Gastroesophageal sphincter (tissue), 4 donors: Measurements from ENCODE around the gene FER. TPM values are rescaled to one million over a fixed set of nuclear protein-coding genes. Genes with fewer than 3 reads are reported as not detected.

Source experiments
- ATAC-seq: fragments of 150-250 bp; one replicate; pipeline ENCODE4 v1.9.1; 2016; ENCODE audit warnings: mild to moderate bottlenecking, moderate library complexity
- H3K27ac ChIP-seq, 4 donors: fragments of 200-600 bp; sonication (generic) in 3 of 4; 1 replicate in 3 of 4; 2 replicates in 1 of 4; pipeline ENCODE4 v1.5.1; 2016 to 2019
- H3K27me3 ChIP-seq: fragments of 200-600 bp; sonication (generic); one replicate; pipeline ENCODE4 v1.5.1; 2019
- H3K36me3 ChIP-seq, 2 donors: fragments of 200-600 bp; sonication (generic); one replicate each; pipeline ENCODE4 v1.5.1; 2019; ENCODE audit warnings: control low read depth in 1 of 2
- H3K4me1 ChIP-seq, 3 donors: fragments of 200-600 bp; sonication (generic); 1 replicate in 2 of 3; 2 replicates in 1 of 3; pipeline ENCODE4 v1.5.1; 2016 to 2019; ENCODE audit warnings: control low read depth in 2 of 3
- H3K4me3 ChIP-seq, 2 donors: fragments of 200-600 bp; sonication (generic); one replicate each; pipeline ENCODE4 v1.5.1; 2019; ENCODE audit warnings: mild to moderate bottlenecking in 1 of 2, moderate library complexity in 1 of 2
- H3K9me3 ChIP-seq, 3 donors: fragments of 200-600 bp; sonication (generic); one replicate each; pipeline ENCODE4 v1.5.1; 2017 to 2019; ENCODE audit warnings: control low read depth in 2 of 3
- CTCF ChIP-seq, 4 experiments: fragments of 200-600 bp in 2 of 4; fragments of 450-650 bp in 2 of 4; sonication (generic) in 1 of 4; IDR thresholded peaks; one replicate each; pipeline ENCODE4 v1.5.1; 2017 to 2019; ENCODE audit warnings: antibody characterized with exemption in 4 of 4, mild to moderate bottlenecking in 2 of 4, moderate library complexity in 2 of 4
- EP300 ChIP-seq: sonication (generic); formaldehyde crosslinking; IDR thresholded peaks from one replicate; pipeline ENCODE4 v1.6.1; 2017; ENCODE audit warnings: antibody characterized with exemption, mild to moderate bottlenecking
- POLR2A ChIP-seq, 2 donors: fragments of 450-650 bp; IDR thresholded peaks; one replicate each; pipeline ENCODE4 v1.6.1; 2017; ENCODE audit warnings: antibody characterized with exemption in 2 of 2, mild to moderate bottlenecking in 2 of 2, moderate library complexity in 1 of 2
- POLR2AphosphoS5 ChIP-seq: sonication (generic); formaldehyde crosslinking; IDR thresholded peaks from one replicate; pipeline ENCODE4 v1.6.1; 2017; ENCODE audit warnings: antibody characterized with exemption
- WGBS, 2 donors: methylation state at CpG; one replicate each; pipeline ENCODE4 v1.1.5; 2018; ENCODE audit warnings: low coverage in 1 of 2; 5-methylcytosine and 5-hydroxymethylcytosine counted together
- total RNA-seq, 4 donors: library from RNA; depleted of rRNA; stranded (reverse); fragments of >200 nt; gene quantifications; one replicate each; pipeline ENCODE4 v1.1.0, GENCODE V29; 2016

Gene FER
- total RNA-seq, 4 donors from 2014 or later = 23.2 to 45.3 (median 32.5) TPM

- no peaks in the 10 kb centered on the region for H3K27me3 ChIP-seq
- ATAC-seq = no peak
- H3K27ac ChIP-seq = no peak overlapping the region
- no peak overlapping the region for H3K4me3 ChIP-seq
- TF ChIP-seq CTCF (IDR thresholded peaks at IDR 0.05) = no peak
- no peak for TF ChIP-seq POLR2A (IDR thresholded peaks at IDR 0.05)
- no peak for TF ChIP-seq POLR2AphosphoS5
- TF ChIP-seq EP300 = no peak
- no peaks in the 10 kb centered on the region for H3K9me3 ChIP-seq
- H3K4me1 ChIP-seq = no peaks in the 10 kb centered on the region
- no peaks in the 10 kb centered on the region for H3K36me3 ChIP-seq
- WGBS, 2 donors = 60% methylated on average over 1 of the region's 2 CpGs; no CpG with 5 or more reads in 1 of the 2 donors
Observed at GRCh38 chr5:109030360-109031143, 282.9 kb downstream of the FER start.

- no peaks in the 10 kb centered on the region for H3K27me3 ChIP-seq
- 67 to 79% methylated on average over 1 of the region's 1 CpG for WGBS, 2 donors
- ATAC-seq = no peak
- no peak overlapping the region for H3K4me3 ChIP-seq
- H3K9me3 ChIP-seq = no peaks in the 10 kb centered on the region
- H3K27ac ChIP-seq = no peak overlapping the region
- no peaks in the 10 kb centered on the region for H3K4me1 ChIP-seq
- no peaks in the 10 kb centered on the region for H3K36me3 ChIP-seq
- TF ChIP-seq CTCF (IDR thresholded peaks at IDR 0.05) (no peak), POLR2AphosphoS5 (no peak), POLR2A (IDR thresholded peaks at IDR 0.05) (no peak)
Observed at GRCh38 chr5:109034306-109034705, 286.6 kb downstream of the FER start.

GRCh38 chr5:109035436-109035835 is 287.7 kb downstream of the FER start:
- ATAC-seq = no peak
- WGBS, 2 donors = 61 to 75% methylated on average over 4 of the region's 4 CpGs
- no peak overlapping the region for H3K4me3 ChIP-seq
- H3K4me1 ChIP-seq = no peaks in the 10 kb centered on the region
- no peak overlapping the region for H3K27ac ChIP-seq
- no peaks in the 10 kb centered on the region for H3K27me3 ChIP-seq
- no peaks in the 10 kb centered on the region for H3K36me3 ChIP-seq
- TF ChIP-seq CTCF (IDR thresholded peaks at IDR 0.05) = no peak
- TF ChIP-seq POLR2AphosphoS5 = no peak
- TF ChIP-seq EP300 = no peak
- no peak for TF ChIP-seq POLR2A (IDR thresholded peaks at IDR 0.05)
- H3K9me3 ChIP-seq = no peaks in the 10 kb centered on the region

- no peak overlapping the region for H3K27ac ChIP-seq
- TF ChIP-seq POLR2A (IDR thresholded peaks at IDR 0.05) (no peak), CTCF (IDR thresholded peaks at IDR 0.05) (no peak), POLR2AphosphoS5 (no peak), EP300 (no peak)
- H3K36me3 ChIP-seq = no peaks in the 10 kb centered on the region
- ATAC-seq = no peak
- H3K4me1 ChIP-seq = no peaks in the 10 kb centered on the region
- no peak overlapping the region for H3K4me3 ChIP-seq
- no peaks in the 10 kb centered on the region for H3K9me3 ChIP-seq
- 80 to 96% methylated on average over 2 of the region's 2 CpGs for WGBS, 2 donors
- H3K27me3 ChIP-seq = no peaks in the 10 kb centered on the region
Observed at GRCh38 chr5:109038209-109038840, 290.6 kb downstream of the FER start.

GRCh38 chr5:109041317-109041716 is 293.6 kb downstream of the FER start:
- Histone ChIP-seq H3K4me3 (no peak overlapping the region), H3K9me3 (no peaks in the 10 kb centered on the region), H3K27me3 (no peaks in the 10 kb centered on the region), H3K27ac (no peak overlapping the region), H3K36me3 (no peaks in the 10 kb centered on the region), H3K4me1 (peaks cover 0 to 9% (median 0%) of the 10 kb centered on the region in 3 donors)
- 80 to 84% methylated on average over 1 to 3 of the region's 3 CpGs for WGBS, 2 donors
- ATAC-seq = no peak
- TF ChIP-seq EP300 (no peak), CTCF (IDR thresholded peaks at IDR 0.05) (no peak), POLR2AphosphoS5 (no peak), POLR2A (IDR thresholded peaks at IDR 0.05) (no peak)
